IMR-90 (cell line): ENCODE data around the gene MRPL48. TPM values are rescaled to one million over a fixed set of nuclear protein-coding genes. Genes with fewer than 3 reads are reported as not detected.
"Not testable (repeated sequence)": the region's sequence is repeated elsewhere in the genome, so short reads cannot be mapped to it uniquely, and the experiment has no call there.

Experiments
- ATAC-seq: fragments of 200-7000 bp; cut with Tn5 transposase; 2 replicates; pipeline ENCODE4 v1.9.1; 2020; ENCODE audit warnings: low read depth, mild to moderate bottlenecking, moderate library complexity
- BruUV-seq: library from RNA; stranded (reverse); fragments of 400-500 nt; replicated peaks from 2 replicates; lab custom pipeline; 2021; lab: Mats Ljungman, UMichigan
- CTCF ChIA-PET: fragments of 300-600 bp; formaldehyde crosslinking; extraction: SDS; loops from one replicate; lab custom pipeline; 2021; ENCODE audit warnings: antibody characterized with exemption; lab: Yijun Ruan, JAX
- POLR2A ChIA-PET: fragments of 300-600 bp; sonication (Branson Sonifier 250); formaldehyde crosslinking; loops from one replicate; lab custom pipeline; 2022; ENCODE audit warnings: antibody characterized with exemption; ENCODE audit not compliant: unreplicated experiment; lab: Charles Lee
- DNase-seq: peaks from one replicate; pipeline ENCODE4 v3.0.0; 2013
- H2AFZ ChIP-seq: replicated peaks from 2 replicates; pipeline ENCODE3; 2013; ENCODE audit warnings: low read length, mild to moderate bottlenecking; ENCODE audit not compliant: poor library complexity
- H2AK5ac ChIP-seq: 2 replicates; pipeline ENCODE4 v1.6.1; 2013; ENCODE audit warnings: low read depth, low read length, inconsistent platforms
- H2AK9ac ChIP-seq: replicated peaks from 2 replicates; pipeline ENCODE3; 2013; ENCODE audit warnings: mild to moderate bottlenecking, low read depth, low read length, moderate library complexity; ENCODE audit not compliant: poor library complexity
- H2BK120ac ChIP-seq: 2 replicates; pipeline ENCODE4 v1.6.1; 2013; ENCODE audit warnings: low read depth, low read length, inconsistent platforms
- H2BK15ac ChIP-seq: 3 replicates; pipeline ENCODE4 v1.6.1; 2013; ENCODE audit warnings: low read depth, low read length, inconsistent platforms
- H2BK20ac ChIP-seq: 2 replicates; pipeline ENCODE4 v1.6.1; 2013; ENCODE audit warnings: low read depth, mild to moderate bottlenecking, inconsistent platforms, low read length, moderate library complexity
- H2BK5ac ChIP-seq: 2 replicates; pipeline ENCODE4 v1.6.1; 2013; ENCODE audit warnings: mild to moderate bottlenecking, low read depth, low read length, inconsistent platforms; ENCODE audit not compliant: poor library complexity, severe bottlenecking
- H3K14ac ChIP-seq: replicated peaks from 2 replicates; pipeline ENCODE4 v1.6.1; 2013; ENCODE audit warnings: low read depth, low read length, inconsistent platforms
- H3K18ac ChIP-seq: 2 replicates; pipeline ENCODE4 v1.6.1; 2013; ENCODE audit warnings: low read depth, low read length, control low read depth
- H3K23ac ChIP-seq: 2 replicates; pipeline ENCODE4 v1.6.1; 2013; ENCODE audit warnings: low read depth, low read length, inconsistent platforms
- H3K27ac ChIP-seq: 2 replicates; pipeline ENCODE4 v1.5.1; 2013; ENCODE audit warnings: mild to moderate bottlenecking, control low read depth, low read length; ENCODE audit not compliant: insufficient read depth
- H3K27me3 ChIP-seq: 2 replicates; pipeline ENCODE4 v1.6.1; 2013; ENCODE audit warnings: low read length; ENCODE audit not compliant: control insufficient read depth, insufficient read depth
- H3K36me3 ChIP-seq: 2 replicates; pipeline ENCODE4 v1.6.1; 2013; ENCODE audit warnings: low read length, mixed read lengths; ENCODE audit not compliant: control insufficient read depth, insufficient read depth
- H3K4ac ChIP-seq: 2 replicates; pipeline ENCODE4 v1.6.1; 2013; ENCODE audit warnings: low read depth, low read length, inconsistent platforms
- H3K4me1 ChIP-seq: 2 replicates; pipeline ENCODE4 v1.6.1; 2013; ENCODE audit warnings: low read length, mixed read lengths; ENCODE audit not compliant: control insufficient read depth, insufficient read depth
- H3K4me2 ChIP-seq: 2 replicates; pipeline ENCODE4 v1.6.1; 2013; ENCODE audit warnings: low read depth, mild to moderate bottlenecking, control low read depth, low read length, moderate library complexity
- H3K4me3 ChIP-seq: 2 replicates; pipeline ENCODE4 v1.5.1; 2013; ENCODE audit warnings: low read depth, mild to moderate bottlenecking, control low read depth, low read length, moderate library complexity; ENCODE audit not compliant: insufficient read depth
- H3K56ac ChIP-seq: 2 replicates; pipeline ENCODE4 v1.6.1; 2013; ENCODE audit warnings: low read length, inconsistent platforms; ENCODE audit not compliant: insufficient read depth; ENCODE audit errors: extremely low read depth
- H3K79me1 ChIP-seq, 2 experiments: 2 replicates each; pipeline ENCODE4 v1.6.1; 2013; ENCODE audit warnings: low read length in 2 of 2, inconsistent platforms in 1 of 2, low read depth in 1 of 2
- H3K9ac ChIP-seq: 2 replicates; pipeline ENCODE4 v1.6.1; 2013; ENCODE audit warnings: low read depth, low read length, control low read depth
- H3K9me1 ChIP-seq: 2 replicates; pipeline ENCODE4 v1.6.1; 2013; ENCODE audit warnings: low read length, inconsistent platforms; ENCODE audit not compliant: insufficient read depth
- H3K9me3 ChIP-seq: 2 replicates; pipeline ENCODE4 v1.6.1; 2013; ENCODE audit warnings: low read length; ENCODE audit not compliant: control insufficient read depth, insufficient read depth
- H4K20me1 ChIP-seq: 2 replicates; pipeline ENCODE4 v1.6.1; 2013; ENCODE audit warnings: low read length, inconsistent platforms; ENCODE audit not compliant: insufficient read depth
- H4K5ac ChIP-seq: 2 replicates; pipeline ENCODE4 v1.6.1; 2013; ENCODE audit warnings: mild to moderate bottlenecking, low read depth, low read length, control low read depth
- H4K8ac ChIP-seq, 2 experiments: 2 replicates each; pipeline ENCODE4 v1.6.1; 2013; ENCODE audit warnings: low read depth in 2 of 2, low read length in 2 of 2, control low read depth in 1 of 2, inconsistent platforms in 1 of 2
- H4K91ac ChIP-seq: 2 replicates; pipeline ENCODE4 v1.6.1; 2013; ENCODE audit warnings: low read depth, low read length, inconsistent platforms; ENCODE audit not compliant: insufficient read depth
- RCOR1 ChIP-seq: IDR thresholded peaks from 2 replicates; pipeline ENCODE4 v1.6.1; 2012; ENCODE audit warnings: mild to moderate bottlenecking, low read length, improper control_type of control experiment; ENCODE audit not compliant: insufficient replicate concordance
- RFX5 ChIP-seq: IDR thresholded peaks from 2 replicates; pipeline ENCODE4 v1.8.0; 2012; ENCODE audit warnings: low read depth, mild to moderate bottlenecking, low read length, moderate library complexity
- SMC3 ChIP-seq: fragments of 150-350 bp; IDR thresholded peaks from 2 replicates; pipeline ENCODE4 v1.6.1; 2016; ENCODE audit warnings: low read depth, mild to moderate bottlenecking, antibody characterized with exemption, low read length, moderate library complexity
- WGBS, 2 experiments: methylation state at CpG; one replicate each; pipeline versions ENCODE4 v1.1.5 to v1.1.7; 2013; ENCODE audit warnings: missing lambda C conversion rate in 2 of 2; ENCODE audit not compliant: insufficient read length in 1 of 2; ENCODE audit errors: extremely low coverage in 2 of 2; 5-methylcytosine and 5-hydroxymethylcytosine counted together
- dilution Hi-C: fragments of 300-500 bp; cut with HindIII; formaldehyde crosslinking; loops from one replicate; pipeline ENCODE4 v1.14.3; 2018; ENCODE audit warnings: low sequenced_read_pairs; ENCODE audit not compliant: unreplicated experiment
- in situ Hi-C: fragments of 300-500 bp; cut with MboI; formaldehyde crosslinking; loops from 3 replicates; pipeline ENCODE4 v1.14.3; 2019; ENCODE audit warnings: low sequenced_read_pairs, inconsistent platforms, mixed read lengths
- intact Hi-C: fragments of 100-400 bp; cut with micrococcal nuclease; formaldehyde crosslinking; loops from 2 replicates; pipeline ENCODE4 v1.10.0; 2022
- polyA plus RNA-seq, 3 experiments: library from polyadenylated mRNA; depleted of rRNA; stranded (reverse); fragments of >200 nt; gene quantifications; 2 replicates each; pipeline ENCODE4 v1.2.3, GENCODE V29; 2012; ENCODE audit warnings: low replicate concordance in 1 of 3
- total RNA-seq: library from RNA; depleted of rRNA; stranded (reverse); fragments of >200 nt; gene quantifications from 2 replicates; pipeline ENCODE4 v1.2.3, GENCODE V29; 2012

Gene MRPL48
- total and polyA plus RNA-seq, 2 of the 4 experiments (the other 2 are of a cell fraction): 24.0 to 29.4 TPM

DNA sequence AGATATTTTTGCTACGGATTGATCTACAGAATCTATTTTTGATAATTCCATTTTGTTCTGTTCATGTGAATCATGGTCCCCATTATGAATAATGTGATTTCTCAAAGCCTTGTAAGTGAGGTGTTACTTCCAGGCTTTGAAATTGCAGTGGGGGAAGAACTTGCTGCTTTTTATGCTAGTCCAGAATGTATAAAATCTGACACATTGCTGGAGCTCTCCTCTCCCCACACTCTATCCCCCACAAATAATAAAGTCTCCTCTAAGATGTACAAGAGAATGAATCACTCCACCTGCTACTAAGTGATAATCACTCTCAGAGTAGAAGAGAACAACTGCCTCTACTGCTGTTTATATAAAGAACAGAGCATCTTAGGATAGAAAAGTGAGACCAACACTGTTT is 20.9 kb upstream of the MRPL48 start:
- TF ChIP-seq SMC3 (no peak), RFX5 (no peak), RCOR1 (no peak)
- H3K23ac ChIP-seq: no peak overlapping the region
- no peak overlapping the region for H3K18ac ChIP-seq
- no peak overlapping the region for H3K56ac ChIP-seq
- no peak overlapping the region for H3K4ac ChIP-seq
- H3K9me3 ChIP-seq: no peaks in the 10 kb centered on the region
- no peak overlapping the region for H3K4me3 ChIP-seq
- no peak for DNase-seq
- no peaks in the 10 kb centered on the region for H4K20me1 ChIP-seq
- WGBS, 2 experiments: no CpG with 5 or more reads among the region's 1 CpG
- H2AK5ac ChIP-seq: no peak overlapping the region
- no peaks in the 10 kb centered on the region for H3K36me3 ChIP-seq
- no peak overlapping the region for H4K8ac ChIP-seq
- no peak overlapping the region for H2BK120ac ChIP-seq
- ATAC-seq: no peak
- peaks cover 2% of the 10 kb centered on the region for H3K27me3 ChIP-seq
- ChIA-PET POLR2A (no interaction called here), CTCF (interaction anchor here (1.5 kb wide), 1 partner anchor 13 kb away, joined by 5 read pairs; no protein-coding TSS in a partner anchor)
- no peak overlapping the region for H2AK9ac ChIP-seq
- no TSS peak for BruUV-seq
- H4K91ac ChIP-seq: no peak overlapping the region
- dilution Hi-C loops: no loop called here
- no peak overlapping the region for H3K27ac ChIP-seq
- H3K14ac ChIP-seq: no peak overlapping the region
- no peak overlapping the region for H3K4me2 ChIP-seq
- H2AFZ ChIP-seq: no peak overlapping the region
- no peaks in the 10 kb centered on the region for H3K79me1 ChIP-seq
- intact Hi-C loops: no loop called here
- no peak overlapping the region for H3K9ac ChIP-seq
- no peak overlapping the region for H2BK15ac ChIP-seq
- H3K9me1 ChIP-seq: no peaks in the 10 kb centered on the region
- H2BK5ac ChIP-seq: no peak overlapping the region
- H4K5ac ChIP-seq: no peak overlapping the region
- in situ Hi-C loops: no loop called here
- no peaks in the 10 kb centered on the region for H3K4me1 ChIP-seq
- no peak overlapping the region for H2BK20ac ChIP-seq

- POLR2A ChIA-PET, dilution Hi-C loops, H3K18ac ChIP-seq, H2AK9ac ChIP-seq, H3K4me2 ChIP-seq, BruUV-seq, ATAC-seq, H3K4me1 ChIP-seq, H3K9me1 ChIP-seq, H2BK5ac ChIP-seq, H3K79me1 ChIP-seq, H2BK20ac ChIP-seq, CTCF ChIA-PET, DNase-seq, H3K27me3 ChIP-seq, H3K4me3 ChIP-seq, H4K5ac ChIP-seq, H2BK120ac ChIP-seq, intact Hi-C loops, H2AFZ ChIP-seq, in situ Hi-C loops, H3K23ac ChIP-seq, H4K20me1 ChIP-seq, H2BK15ac ChIP-seq, H4K91ac ChIP-seq, H3K14ac ChIP-seq, H3K36me3 ChIP-seq, H3K9ac ChIP-seq, H3K27ac ChIP-seq, H2AK5ac ChIP-seq, H3K4ac ChIP-seq, H3K9me3 ChIP-seq, H3K56ac ChIP-seq, H4K8ac ChIP-seq: not testable (repeated sequence)
- 93% methylated on average over 4 of the region's 7 CpGs; no CpG with 5 or more reads in 1 of the 2 experiments for WGBS, 2 experiments
Observed at GRCh38 chr11:73770811-73771210, 16.9 kb upstream of the MRPL48 start.
